ENCODE data around the gene ATP10A. TPM values are rescaled to one million over a fixed set of nuclear protein-coding genes. Genes with fewer than 3 reads are reported as not detected.
"Not testable (repeated sequence)": the region's sequence is repeated elsewhere in the genome, so short reads cannot be mapped to it uniquely, and the experiment has no call there.

Gene ATP10A
- total RNA-seq, 3 donors from 2014 or later, result 6.4 to 17.4 (median 7.2) TPM

GRCh38 chr15:25649390-25649789 is 213.7 kb downstream of the ATP10A start:
- Histone ChIP-seq H3K27me3 (no peaks in the 10 kb centered on the region), H3K36me3 (no peaks in the 10 kb centered on the region), H3K4me3 (no peak overlapping the region), H3K27ac (no peak overlapping the region), H3K4me1 (no peaks in the 10 kb centered on the region), H3K9me3 (no peaks in the 10 kb centered on the region)
- TF ChIP-seq POLR2AphosphoS5 (IDR thresholded peaks at IDR 0.05), result no peak
- TF ChIP-seq CTCF (IDR thresholded peaks at IDR 0.05), result no peak
- TF ChIP-seq POLR2A (IDR thresholded peaks at IDR 0.05), result no peak
- no peak for DNase-seq (ENCODE audit: low spot score in 2 of 2)
- intact Hi-C loops (cut with DNase I; ENCODE audit: low total_unique reads), result no loop called here

DNA sequence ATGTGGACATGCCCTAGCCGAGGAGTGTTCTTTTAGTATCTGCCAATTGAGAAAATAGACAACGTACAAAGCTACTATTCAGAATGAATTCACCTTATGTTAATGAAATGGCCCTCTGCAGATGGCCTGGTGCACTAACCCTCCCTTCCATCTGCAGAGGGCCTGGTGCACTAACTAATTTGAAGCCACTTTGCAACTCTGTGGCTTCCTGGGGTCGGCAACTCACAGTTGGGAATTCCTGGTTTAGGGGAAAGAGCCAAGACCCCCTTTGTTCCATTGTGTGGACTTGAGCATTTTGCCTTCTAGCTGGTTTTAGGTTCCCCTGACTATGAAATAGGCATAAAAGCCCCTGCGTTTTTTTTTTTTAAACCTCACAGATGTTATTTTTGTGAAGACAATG is 220.0 kb downstream of the ATP10A start:
- H3K9me3 ChIP-seq, result no peaks in the 10 kb centered on the region
- no peak for TF ChIP-seq POLR2AphosphoS5 (IDR thresholded peaks at IDR 0.05)
- no peak for TF ChIP-seq CTCF (IDR thresholded peaks at IDR 0.05)
- no peak for TF ChIP-seq POLR2A (IDR thresholded peaks at IDR 0.05)
- H3K4me1 ChIP-seq, result no peaks in the 10 kb centered on the region
- no peaks in the 10 kb centered on the region for H3K27me3 ChIP-seq
- H3K36me3 ChIP-seq, result no peaks in the 10 kb centered on the region
- intact Hi-C loops (cut with DNase I; ENCODE audit: low total_unique reads), result no loop called here
- H3K4me3 ChIP-seq, result no peak overlapping the region
- H3K27ac ChIP-seq, result no peak overlapping the region
- DNase-seq (ENCODE audit: low spot score in 2 of 2), result no peak

- H3K4me1 ChIP-seq, result no peaks in the 10 kb centered on the region
- H3K36me3 ChIP-seq, result no peaks in the 10 kb centered on the region
- no peaks in the 10 kb centered on the region for H3K9me3 ChIP-seq
- H3K27me3 ChIP-seq, result no peaks in the 10 kb centered on the region
- TF ChIP-seq POLR2A (IDR thresholded peaks at IDR 0.05) (no peak), CTCF (IDR thresholded peaks at IDR 0.05) (no peak), POLR2AphosphoS5 (IDR thresholded peaks at IDR 0.05) (no peak)
- no peak for DNase-seq (ENCODE audit: low spot score in 2 of 2)
- H3K4me3 ChIP-seq, result no peak overlapping the region
- H3K27ac ChIP-seq, result no peak overlapping the region
- intact Hi-C loops (cut with DNase I; ENCODE audit: low total_unique reads), result no loop called here
Observed at GRCh38 chr15:25641762-25642161, 221.4 kb downstream of the ATP10A start.

DNA sequence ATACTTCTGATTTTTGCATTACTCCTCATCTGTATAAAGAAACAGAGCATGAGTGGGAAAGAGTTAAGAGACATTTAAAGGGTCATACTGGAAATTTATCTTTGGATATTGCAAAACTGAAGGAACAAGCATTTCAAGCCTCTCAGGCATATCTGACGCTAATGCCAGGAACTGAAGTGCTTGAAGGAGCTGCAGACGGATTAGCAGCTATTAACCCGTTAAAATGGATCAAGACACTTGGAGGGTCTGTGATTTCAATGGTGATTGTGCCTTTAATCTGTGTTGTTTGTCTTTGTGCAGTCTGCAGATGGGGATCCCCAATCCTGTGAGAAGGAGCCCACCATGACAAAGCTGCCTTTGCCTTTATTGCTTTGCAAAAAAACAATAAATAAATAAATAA is 221.8 kb downstream of the ATP10A start:
- TF ChIP-seq POLR2AphosphoS5 (IDR thresholded peaks at IDR 0.05) (no peak), CTCF (IDR thresholded peaks at IDR 0.05) (no peak), POLR2A (IDR thresholded peaks at IDR 0.05) (no peak)
- Histone ChIP-seq H3K36me3 (no peaks in the 10 kb centered on the region), H3K27me3 (no peaks in the 10 kb centered on the region), H3K4me3 (no peak overlapping the region), H3K27ac (no peak overlapping the region), H3K9me3 (no peaks in the 10 kb centered on the region), H3K4me1 (no peaks in the 10 kb centered on the region)
- no peak for DNase-seq (ENCODE audit: low spot score in 2 of 2)
- intact Hi-C loops (cut with DNase I; ENCODE audit: low total_unique reads), result no loop called here

GRCh38 chr15:25640959-25641358 is 222.2 kb downstream of the ATP10A start:
- H3K4me1 ChIP-seq; H3K27ac ChIP-seq; intact Hi-C loops (cut with DNase I; ENCODE audit: low total_unique reads); H3K27me3 ChIP-seq; H3K9me3 ChIP-seq; DNase-seq (ENCODE audit: low spot score in 2 of 2); H3K36me3 ChIP-seq; H3K4me3 ChIP-seq: not testable (repeated sequence)

DNA sequence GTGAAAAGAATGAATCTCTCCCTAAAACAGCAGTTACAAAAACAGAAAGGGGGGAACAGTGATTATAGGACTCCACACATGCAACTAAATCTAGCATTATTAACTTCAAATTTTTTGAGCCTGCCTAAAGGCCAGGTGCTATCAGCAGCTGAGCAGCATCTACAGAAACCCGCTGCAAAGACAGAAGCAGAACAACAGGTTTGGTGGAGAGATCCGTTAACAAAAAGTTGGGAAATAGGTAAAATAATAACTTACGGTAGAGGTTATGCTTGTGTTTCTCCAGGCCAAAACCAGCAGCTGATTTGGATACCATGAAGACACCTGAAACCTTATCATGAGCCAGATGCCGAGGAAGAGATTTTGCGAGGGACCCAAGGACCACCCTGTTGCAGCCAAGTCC is 222.7 kb downstream of the ATP10A start:
- intact Hi-C loops (cut with DNase I; ENCODE audit: low total_unique reads), result no loop called here
- H3K9me3 ChIP-seq, result no peaks in the 10 kb centered on the region
- no peak overlapping the region for H3K4me3 ChIP-seq
- H3K27me3 ChIP-seq, result no peaks in the 10 kb centered on the region
- DNase-seq (ENCODE audit: low spot score in 2 of 2), result no peak
- no peak overlapping the region for H3K27ac ChIP-seq
- no peaks in the 10 kb centered on the region for H3K36me3 ChIP-seq
- no peaks in the 10 kb centered on the region for H3K4me1 ChIP-seq
- TF ChIP-seq CTCF (IDR thresholded peaks at IDR 0.05) (no peak), POLR2A (IDR thresholded peaks at IDR 0.05) (no peak), POLR2AphosphoS5 (IDR thresholded peaks at IDR 0.05) (no peak)

GRCh38 chr15:25636486-25636885 is 226.6 kb downstream of the ATP10A start:
- DNase-seq (ENCODE audit: low spot score in 2 of 2); intact Hi-C loops (cut with DNase I; ENCODE audit: low total_unique reads); H3K4me1 ChIP-seq; H3K4me3 ChIP-seq; H3K27ac ChIP-seq; H3K36me3 ChIP-seq; H3K9me3 ChIP-seq; H3K27me3 ChIP-seq: not testable (repeated sequence)
